Germinal center (tissue), 1 donor: Measurements from ENCODE around the gene EHD3.

Experiments used
- DNase-seq: peaks from one replicate; pipeline ENCODE4 v3.0.0; 2012; ENCODE audit warnings: mixed read lengths, low spot score

EHD3 gene

DNA sequence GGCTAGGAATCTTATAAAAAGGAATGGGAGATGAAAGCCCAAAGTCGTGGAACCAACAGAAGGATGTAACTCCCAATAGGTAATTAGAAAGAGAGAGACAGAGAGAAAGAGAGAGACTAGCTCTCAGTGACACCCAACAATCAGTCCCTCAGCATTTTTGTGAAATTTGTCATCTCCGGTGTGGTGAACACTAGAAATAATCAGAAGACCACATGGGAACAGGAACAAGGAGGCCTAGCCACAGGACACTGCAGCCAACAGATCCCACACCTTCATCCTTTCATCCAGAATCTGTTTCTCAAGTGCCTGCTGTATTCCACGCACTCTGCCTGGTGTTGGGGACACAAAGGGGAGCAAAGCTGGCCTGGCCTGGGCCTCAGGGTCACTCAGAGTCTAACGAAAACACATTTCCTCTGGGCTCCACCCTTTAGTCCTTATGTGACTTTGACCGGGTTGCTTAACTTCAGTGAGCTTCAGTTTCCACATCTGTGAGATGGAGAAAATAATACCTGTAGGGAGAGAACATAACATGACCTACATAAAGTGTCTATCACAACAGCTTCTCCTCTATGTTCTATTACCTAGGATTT lies 53.1 kb downstream of the EHD3 start:
- DNase-seq = no peak

DNA sequence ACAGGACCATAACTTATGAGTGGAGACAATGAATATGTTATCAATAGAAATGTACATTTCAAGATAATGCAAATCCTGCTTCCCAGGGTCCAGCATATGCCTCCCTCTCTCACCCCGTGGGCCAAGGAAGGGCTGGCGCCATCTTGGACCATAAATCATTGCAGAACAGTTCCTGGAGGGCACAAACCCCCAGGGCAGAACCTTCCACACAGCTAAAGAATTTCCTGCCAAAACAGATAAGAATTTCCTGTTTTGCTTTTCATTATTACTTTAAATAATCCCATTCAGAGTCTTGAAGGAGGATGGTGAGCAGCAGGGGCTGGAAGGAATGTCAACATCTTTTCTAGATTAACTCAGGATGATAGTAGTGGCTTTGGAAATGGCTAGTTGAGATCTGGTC lies 53.7 kb downstream of the EHD3 start:
- DNase-seq = no peak

GRCh38 chr2:31294196-31294595 lies 60.2 kb downstream of the EHD3 start:
- DNase-seq = no peak

DNA sequence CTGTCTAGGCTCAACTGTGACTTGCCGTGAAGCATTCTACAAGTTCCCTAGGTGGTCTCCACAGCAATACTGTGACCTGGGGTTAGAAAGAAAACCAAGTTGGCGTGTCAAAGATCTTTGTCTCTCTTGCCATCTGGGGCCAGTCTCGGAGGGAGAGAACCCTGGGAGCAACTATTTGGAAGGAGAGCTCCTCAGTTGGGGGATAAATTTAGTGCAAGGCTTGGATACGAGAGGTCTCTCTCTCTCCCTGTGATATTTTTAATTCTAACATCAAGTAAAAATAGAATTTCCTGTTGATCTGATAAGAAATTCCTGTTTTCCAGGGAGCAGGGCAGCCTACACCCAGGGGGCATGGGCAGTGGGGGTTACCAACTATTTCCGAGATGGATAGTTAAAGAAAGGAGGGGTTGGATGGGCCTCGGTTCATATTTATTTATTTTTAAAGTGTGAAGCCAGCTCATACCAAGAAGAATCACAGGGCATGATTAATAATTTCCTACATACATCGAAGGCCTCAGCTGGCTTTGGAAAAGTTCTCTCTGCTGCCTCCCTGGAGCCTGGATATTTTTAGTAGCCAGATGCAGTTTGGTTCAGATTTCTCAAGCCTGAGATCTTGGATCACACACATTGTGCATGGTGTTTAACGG lies 62.8 kb downstream of the EHD3 start:
- no peak for DNase-seq

DNA sequence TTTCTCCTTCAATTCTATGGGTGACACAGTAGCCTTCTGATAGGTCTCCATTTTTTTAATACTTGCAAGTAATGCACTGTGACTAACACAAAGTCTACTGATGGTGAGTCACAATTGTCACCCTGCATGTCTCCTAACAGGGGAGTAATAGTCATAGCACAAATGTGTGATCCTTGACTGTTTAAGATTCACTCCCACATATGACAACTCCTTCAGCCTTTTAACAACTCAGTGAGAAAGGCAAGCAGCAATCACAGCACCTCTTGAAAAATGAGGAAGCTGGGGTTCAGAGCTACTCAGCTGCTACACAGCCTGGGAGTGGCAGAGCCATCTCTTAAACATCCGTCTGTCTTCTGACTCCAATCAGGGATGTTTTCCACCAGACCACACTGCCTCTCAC lies 63.8 kb downstream of the EHD3 start:
- DNase-seq = peak; percentile 54

DNA sequence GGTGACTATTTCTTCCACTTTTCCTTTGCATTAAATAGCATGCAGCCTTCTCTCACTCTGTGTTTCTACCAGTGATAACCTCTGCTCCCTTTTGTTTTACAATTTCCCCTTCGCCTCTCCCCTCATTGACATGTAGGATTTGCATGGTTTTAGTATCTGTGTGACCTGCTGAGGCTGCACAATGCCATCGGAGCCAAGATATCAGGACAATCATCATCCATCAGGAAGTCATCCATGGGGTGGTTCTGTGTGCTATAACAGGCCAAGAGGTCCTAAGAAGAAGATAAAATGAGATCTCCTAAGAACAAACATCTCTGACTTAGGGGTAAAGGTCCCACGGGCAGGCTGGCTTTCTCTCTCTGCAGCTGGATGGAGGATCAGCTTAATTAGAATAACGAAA lies 65.6 kb downstream of the EHD3 start:
- DNase-seq = no peak

- no peak for DNase-seq
Observed at GRCh38 chr2:31300309-31300708, 66.4 kb downstream of the EHD3 start.

DNA sequence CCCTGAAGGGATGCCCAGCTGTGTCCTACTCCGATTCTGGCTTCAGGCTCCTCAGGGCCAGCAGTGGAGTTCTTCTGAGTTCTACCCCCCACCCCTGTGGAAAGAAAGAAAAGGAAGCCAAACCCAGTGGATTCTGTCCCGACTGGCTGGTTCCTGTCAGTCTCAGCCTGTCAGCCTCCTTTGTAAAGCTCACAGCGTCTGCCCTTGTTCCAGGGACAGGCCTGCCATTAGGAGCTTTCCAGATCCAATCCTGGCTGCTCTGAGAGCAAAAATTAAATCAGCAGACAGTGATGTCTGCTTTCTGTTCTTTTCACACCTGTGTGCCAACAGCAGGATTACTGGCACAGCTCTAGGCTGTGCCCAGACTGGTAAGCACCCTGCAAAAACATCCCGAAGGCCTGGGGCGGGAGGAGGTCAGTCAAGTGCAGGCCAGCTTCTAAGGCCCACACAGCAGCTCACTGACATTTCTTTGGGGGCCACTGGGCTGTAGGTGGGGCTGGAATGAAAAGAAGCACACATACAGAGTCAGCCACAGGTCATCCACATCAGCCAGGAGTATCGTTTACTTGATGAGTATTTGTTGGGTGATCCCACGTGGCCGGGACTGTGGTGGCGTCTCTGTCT lies 69.1 kb downstream of the EHD3 start:
- no peak for DNase-seq

GRCh38 chr2:31304816-31305215 lies 70.9 kb downstream of the EHD3 start:
- no peak for DNase-seq

GRCh38 chr2:31312898-31313297 lies 78.9 kb downstream of the EHD3 start:
- DNase-seq = no peak

DNA sequence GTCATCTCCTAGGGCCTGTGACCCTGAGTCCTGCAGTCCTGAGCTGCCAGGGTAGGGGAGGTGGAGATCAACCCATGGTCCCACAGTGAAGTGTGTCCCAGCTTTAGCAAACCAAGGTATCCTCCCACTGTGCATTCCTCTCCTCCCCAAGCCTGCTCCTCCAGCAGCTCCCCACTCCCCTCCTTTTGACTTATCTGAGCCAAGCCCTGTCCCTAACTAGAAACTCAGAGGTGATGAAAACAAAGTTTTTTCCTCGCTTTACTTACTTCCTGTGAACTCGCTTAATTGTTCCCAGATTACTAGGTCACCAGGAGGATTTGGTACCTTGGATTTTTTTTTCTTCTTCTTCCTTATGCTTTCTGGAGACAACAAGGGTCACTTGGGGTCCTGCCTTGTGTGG lies 80.8 kb downstream of the EHD3 start:
- DNase-seq = no peak

- DNase-seq = no peak
Observed at GRCh38 chr2:31317396-31317795, 83.4 kb downstream of the EHD3 start.

GRCh38 chr2:31318361-31319336 lies 84.7 kb downstream of the EHD3 start:
- peak; percentile 44 for DNase-seq
